H1 (cell line): Measurements from ENCODE around the gene RBM20. TPM values are rescaled to one million over a fixed set of nuclear protein-coding genes. Genes with fewer than 3 reads are reported as not detected.

ENCODE experiments used
- CTCF ChIA-PET: fragments of 300-600 bp; sonication (Branson Sonifier 250); formaldehyde crosslinking; loops from one replicate; lab custom pipeline; 2021; ENCODE audit not compliant: partially characterized antibody; lab: Charles Lee
- POLR2A ChIA-PET: fragments of 300-600 bp; sonication (Branson Sonifier 250); formaldehyde crosslinking; loops from one replicate; lab custom pipeline; 2021; ENCODE audit warnings: inconsistent platforms; ENCODE audit not compliant: partially characterized antibody; lab: Charles Lee
- DNase-seq, 2 experiments: peaks; one replicate each; pipeline versions ENCODE4 v3.0.0 to v3.0.0-alpha.2; 2010 to 2022; ENCODE audit warnings: low spot score in 2 of 2, low read depth in 1 of 2, mixed read lengths in 1 of 2
- FAIRE-seq: peaks from 2 replicates; lab custom pipeline; 2011; peaks lifted over from hg19 to GRCh38; lab: Jason Lieb, UNC
- H2AFZ ChIP-seq: 2 replicates; pipeline ENCODE4 v1.8.1; 2012; ENCODE audit warnings: low read length, inconsistent platforms
- H2AK5ac ChIP-seq: 2 replicates; pipeline ENCODE4 v1.6.1; 2013; ENCODE audit warnings: low read depth, low read length
- H2BK120ac ChIP-seq: replicated peaks from 2 replicates; pipeline ENCODE3; 2013; ENCODE audit warnings: low read depth, low read length, inconsistent platforms
- H2BK12ac ChIP-seq: 2 replicates; pipeline ENCODE4 v1.6.1; 2013; ENCODE audit warnings: low read depth, low read length
- H2BK15ac ChIP-seq: 2 replicates; pipeline ENCODE4 v1.6.1; 2013; ENCODE audit warnings: low read length
- H2BK20ac ChIP-seq: 2 replicates; pipeline ENCODE4 v1.6.1; 2013; ENCODE audit warnings: low read length
- H2BK5ac ChIP-seq: 2 replicates; pipeline ENCODE4 v1.6.1; 2013; ENCODE audit warnings: low read depth, low read length
- H3K14ac ChIP-seq: 2 replicates; pipeline ENCODE4 v1.6.1; 2013; ENCODE audit warnings: inconsistent platforms; ENCODE audit not compliant: insufficient read length
- H3K18ac ChIP-seq: 2 replicates; pipeline ENCODE4 v1.6.1; 2013; ENCODE audit warnings: low read length; ENCODE audit errors: extremely low read depth
- H3K23ac ChIP-seq: 2 replicates; pipeline ENCODE4 v1.6.1; 2013; ENCODE audit warnings: inconsistent platforms; ENCODE audit not compliant: insufficient read length
- H3K23me2 ChIP-seq: 2 replicates; pipeline ENCODE4 v1.6.1; 2013; ENCODE audit warnings: low read depth, low read length
- H3K27ac ChIP-seq: 2 replicates; pipeline ENCODE4 v1.6.1; 2011; ENCODE audit warnings: low read depth, low read length, inconsistent platforms
- H3K27me3 ChIP-seq, 4 experiments: replicated peaks in 1 of 4; 1 replicate in 1 of 4; 2 replicates in 3 of 4; pipeline versions ENCODE4 v1.6.1 to v1.8.1; 2011 to 2013; ENCODE audit warnings: low read length in 3 of 4, mild to moderate bottlenecking in 3 of 4, inconsistent platforms in 2 of 4, mixed read lengths in 2 of 4, moderate library complexity in 1 of 4; ENCODE audit not compliant: control insufficient read depth in 3 of 4, insufficient read depth in 3 of 4; ENCODE audit errors: extremely low read depth in 1 of 4
- H3K36me3 ChIP-seq, 4 experiments: 2 replicates each; pipeline versions ENCODE4 v1.6.1 to v1.8.1; 2011 to 2013; ENCODE audit warnings: mild to moderate bottlenecking in 4 of 4, low read length in 3 of 4, moderate library complexity in 2 of 4, control low read depth in 1 of 4, inconsistent platforms in 1 of 4; ENCODE audit not compliant: insufficient read depth in 4 of 4, control insufficient read depth in 2 of 4
- H3K4ac ChIP-seq: replicated peaks from 2 replicates; pipeline ENCODE3; 2013; ENCODE audit warnings: low read length, low read depth, mixed read lengths, inconsistent platforms; ENCODE audit not compliant: insufficient read length
- H3K4me1 ChIP-seq, 4 experiments: replicated peaks in 1 of 4; 1 replicate in 1 of 4; 2 replicates in 3 of 4; pipeline versions ENCODE4 v1.6.1 to v1.8.1; 2011 to 2013; ENCODE audit warnings: low read length in 3 of 4, inconsistent platforms in 2 of 4, mixed read lengths in 1 of 4; ENCODE audit not compliant: insufficient read depth in 4 of 4, control insufficient read depth in 3 of 4
- H3K4me2 ChIP-seq, 2 experiments: 2 replicates each; pipeline versions ENCODE4 v1.6.1 to v1.8.1; 2011 to 2013; ENCODE audit warnings: low read depth in 2 of 2, low read length in 2 of 2, control low read depth in 1 of 2, inconsistent platforms in 1 of 2, mild to moderate bottlenecking in 1 of 2; ENCODE audit not compliant: insufficient read depth in 1 of 2
- H3K4me3 ChIP-seq, 4 experiments: fragments of 200-600, 300-600 bp in 1 of 4; sonication (generic), shearing (Covaris generic), sonication (Bioruptor Twin) in 1 of 4; 2 replicates each; pipeline versions ENCODE4 v1.5.1 to v1.8.1; 2011 to 2016; ENCODE audit warnings: low read length in 4 of 4, low read depth in 3 of 4, control low read depth in 2 of 4, inconsistent platforms in 2 of 4, mild to moderate bottlenecking in 2 of 4, mixed read lengths in 1 of 4, moderate library complexity in 1 of 4; ENCODE audit not compliant: insufficient read depth in 2 of 4; ENCODE audit errors: extremely low read depth in 1 of 4
- H3K56ac ChIP-seq: replicated peaks from 2 replicates; pipeline ENCODE3; 2013; ENCODE audit warnings: low read depth, mild to moderate bottlenecking, mixed read lengths, low read length, inconsistent platforms; ENCODE audit not compliant: insufficient read length
- H3K79me1 ChIP-seq: 2 replicates; pipeline ENCODE4 v1.6.1; 2013; ENCODE audit warnings: low read depth, low read length, control low read depth
- H3K79me2 ChIP-seq, 2 experiments: 2 replicates each; pipeline versions ENCODE4 v1.6.1 to v1.8.1; 2012 to 2013; ENCODE audit warnings: low read length in 2 of 2, mild to moderate bottlenecking in 2 of 2, inconsistent platforms in 1 of 2; ENCODE audit not compliant: insufficient read depth in 2 of 2, control insufficient read depth in 1 of 2
- H3K9ac ChIP-seq, 4 experiments: replicated peaks in 1 of 4; 1 replicate in 1 of 4; 2 replicates in 3 of 4; pipeline versions ENCODE4 v1.6.1 to v1.8.1; 2011 to 2013; ENCODE audit warnings: low read depth in 3 of 4, low read length in 3 of 4, control low read depth in 2 of 4, mild to moderate bottlenecking in 2 of 4, moderate library complexity in 2 of 4, inconsistent platforms in 1 of 4; ENCODE audit errors: extremely low read depth in 1 of 4
- H3K9me3 ChIP-seq, 2 experiments: 2 replicates each; pipeline versions ENCODE4 v1.6.1 to v1.8.1; 2012 to 2013; ENCODE audit warnings: mild to moderate bottlenecking in 2 of 2, moderate library complexity in 2 of 2, control low read depth in 1 of 2, inconsistent platforms in 1 of 2, low read depth in 1 of 2, low read length in 1 of 2, mixed read lengths in 1 of 2; ENCODE audit not compliant: insufficient read depth in 2 of 2
- H4K20me1 ChIP-seq, 2 experiments: replicated peaks in 1 of 2; 2 replicates each; pipeline versions ENCODE3 to v1.8.1; 2011 to 2013; ENCODE audit warnings: inconsistent platforms in 2 of 2, low read length in 2 of 2, mild to moderate bottlenecking in 1 of 2; ENCODE audit not compliant: insufficient read depth in 2 of 2, control insufficient read depth in 1 of 2
- H4K5ac ChIP-seq: 2 replicates; pipeline ENCODE4 v1.6.1; 2013; ENCODE audit warnings: low read length, low read depth, mixed read lengths, inconsistent platforms; ENCODE audit not compliant: insufficient read length
- H4K8ac ChIP-seq: 2 replicates; pipeline ENCODE4 v1.8.0; 2013; ENCODE audit warnings: mild to moderate bottlenecking, moderate library complexity, low read length, inconsistent platforms; ENCODE audit not compliant: insufficient read depth; ENCODE audit errors: extremely low read depth
- H4K91ac ChIP-seq: replicated peaks from 2 replicates; pipeline ENCODE3; 2013; ENCODE audit warnings: low read length, mixed read lengths, inconsistent platforms; ENCODE audit not compliant: insufficient read length
- ASH2L ChIP-seq: fragments of 200-600, 300-600 bp; sonication (generic); IDR thresholded peaks from one replicate; pipeline ENCODE4 v1.7.1; 2017; ENCODE audit warnings: low read length
- BRCA1 ChIP-seq: IDR thresholded peaks from 2 replicates; pipeline ENCODE4 v1.6.1; 2012; ENCODE audit warnings: low read depth, low read length, improper control_type of control experiment
- RAD21 ChIP-seq, 2 experiments: IDR thresholded peaks in 1 of 2; conservative IDR thresholded peaks in 1 of 2; 2 replicates each; pipeline ENCODE4 v1.6.1; 2011; ENCODE audit warnings: low read depth in 2 of 2, low read length in 2 of 2, improper control_type of control experiment in 1 of 2, inconsistent platforms in 1 of 2, mild to moderate bottlenecking in 1 of 2, moderate library complexity in 1 of 2
- RXRA ChIP-seq: IDR thresholded peaks from 2 replicates; pipeline ENCODE4 v1.6.1; 2011; ENCODE audit warnings: low read depth, mild to moderate bottlenecking, low read length, moderate library complexity; ENCODE audit not compliant: insufficient read depth
- SIN3A ChIP-seq, 2 experiments: IDR thresholded peaks in 1 of 2; conservative IDR thresholded peaks in 1 of 2; 2 replicates each; pipeline ENCODE4 v1.6.1; 2011 to 2012; ENCODE audit warnings: low read length in 2 of 2, improper control_type of control experiment in 1 of 2, low read depth in 1 of 2, mild to moderate bottlenecking in 1 of 2
- WGBS, 2 experiments: shearing (Covaris generic) in 1 of 2; methylation state at CpG; one replicate each; pipeline versions ENCODE4 v1.1.6 to v1.1.7; 2013 to 2015; ENCODE audit warnings: low lambda C conversion rate in 2 of 2, mixed read lengths in 2 of 2, inconsistent platforms in 1 of 2, low coverage in 1 of 2, missing lambda C conversion rate in 1 of 2; ENCODE audit not compliant: insufficient replicate concordance in 2 of 2, insufficient coverage in 1 of 2, insufficient read length in 1 of 2; ENCODE audit errors: extremely low coverage in 1 of 2, missing lambda C conversion rate in 1 of 2; 5-methylcytosine and 5-hydroxymethylcytosine counted together
- polyA plus RNA-seq, 7 experiments: library from polyadenylated mRNA; depleted of rRNA in 3 of 7; stranded (reverse) in 5 of 7; unstranded in 2 of 7; fragments of >200 nt in 5 of 7; fragments of 200-250 nt in 2 of 7; gene quantifications; 1 replicate in 5 of 7; 2 replicates in 1 of 7; 4 replicates in 1 of 7; pipeline versions ENCODE4 v1.2.1 to v1.2.3, GENCODE V29; 2011 to 2013; ENCODE audit warnings: missing spikeins in 2 of 7, mixed read lengths in 2 of 7
- total RNA-seq: library from RNA; stranded (reverse); fragmentation: NEBNext Ultra II Directional; extraction: Animal tissue kit (Norgen Biotek cat#: 25700); gene quantifications from 2 replicates; pipeline ENCODE4 v1.2.1, GENCODE V29; 2021

RBM20 gene
- total and polyA plus RNA-seq, 2 of the 8 experiments (the other 6 are each of a cell fraction or from before 2014, with no cell fraction given), result 0.05 to 0.63 TPM

DNA sequence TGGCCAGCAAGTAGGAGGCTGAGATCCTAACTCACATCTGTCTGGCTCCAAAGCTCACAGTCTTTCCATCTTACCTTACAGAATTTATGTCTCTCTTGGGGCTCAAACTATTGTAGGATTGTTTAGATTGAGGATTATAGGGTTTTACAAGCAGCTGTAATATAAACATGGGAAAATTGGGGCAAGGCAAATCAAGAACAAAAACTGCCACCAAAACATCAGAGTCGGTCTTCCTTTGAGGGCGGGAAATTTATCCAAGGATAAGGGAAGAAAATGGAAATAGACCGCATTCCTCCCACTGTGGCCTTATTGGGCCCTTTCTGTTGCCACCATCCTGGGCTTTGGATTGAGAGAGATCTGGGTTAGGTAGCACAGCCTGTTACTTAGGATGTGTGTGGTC is 22.5 kb downstream of the RBM20 start:
- no peaks in the 10 kb centered on the region for H3K36me3 ChIP-seq
- H2BK15ac ChIP-seq, result no peak overlapping the region
- no peaks in the 10 kb centered on the region for H4K20me1 ChIP-seq
- no peak overlapping the region for H3K4ac ChIP-seq
- H3K56ac ChIP-seq, result no peak overlapping the region
- DNase-seq (no peak), FAIRE-seq (no peak)
- H2AFZ ChIP-seq, result no peak overlapping the region
- H3K27ac ChIP-seq, result no peak overlapping the region
- peak overlapping the region; percentile 91; the same call in 1 of the 2 replicates for H2BK12ac ChIP-seq
- H2AK5ac ChIP-seq, result no peak overlapping the region; the same call in 1 of the 2 replicates
- no peak overlapping the region for H2BK20ac ChIP-seq
- no peak overlapping the region for H3K14ac ChIP-seq
- no peak overlapping the region for H3K18ac ChIP-seq
- no peak overlapping the region for H2BK120ac ChIP-seq
- 76% methylated on average over 3 of the region's 3 CpGs; no CpG with 5 or more reads in 1 of the 2 experiments for WGBS, 2 experiments
- H3K23me2 ChIP-seq, result no peaks in the 10 kb centered on the region; the same call in 1 of the 2 replicates
- H3K9me3 ChIP-seq, result no peaks in the 10 kb centered on the region
- H4K91ac ChIP-seq, result no peak overlapping the region
- H3K23ac ChIP-seq, result no peak overlapping the region
- H3K4me1 ChIP-seq, result peaks cover 7 to 22% (median 14%) of the 10 kb centered on the region in 4 experiments; a peak in 6 of 7 replicates
- no peak overlapping the region; a peak in 2 of 4 replicates for H3K4me2 ChIP-seq
- no peak overlapping the region for H3K4me3 ChIP-seq
- POLR2A ChIA-PET, result no interaction called here
- H2BK5ac ChIP-seq, result no peak overlapping the region
- peaks cover 3 to 48% (median 34%) of the 10 kb centered on the region in 4 experiments for H3K27me3 ChIP-seq
- CTCF ChIA-PET, result interaction anchor here (0.6 to 10.1 kb wide), 9 partner anchors 7 to 937 kb away, joined by 3 to 64 read pairs (median 4); no protein-coding TSS in a partner anchor
- H4K5ac ChIP-seq, result no peak overlapping the region
- H3K79me2 ChIP-seq, result no peaks in the 10 kb centered on the region
- no peaks in the 10 kb centered on the region for H3K79me1 ChIP-seq
- H3K9ac ChIP-seq, result no peak overlapping the region
- no peak overlapping the region for H4K8ac ChIP-seq
- TF ChIP-seq SIN3A (conservative IDR thresholded peaks at IDR 0.05 in 1 of 2, IDR thresholded peaks at IDR 0.05 in 1 of 2; ENCODE audit: low read depth in 1 of 2, low read length in 2 of 2), result no peak
- TF ChIP-seq ASH2L, result no peak
- no peak for TF ChIP-seq RAD21 (IDR thresholded peaks at IDR 0.05 in 1 of 2, conservative IDR thresholded peaks at IDR 0.05 in 1 of 2; ENCODE audit: low read depth in 2 of 2, low read length in 2 of 2)
- TF ChIP-seq RXRA, result no peak
- TF ChIP-seq BRCA1, result no peak
